ENCODE measurements around the gene CLEC18B.
"Not testable (repeated sequence)": the region's sequence is repeated elsewhere in the genome, so short reads cannot be mapped to it uniquely, and the experiment has no call there.

The CLEC18B gene

GRCh38 chr16:74455619-74456289 is 34.5 kb upstream of the CLEC18B start:
- no peak overlapping the region for H3K4me3 ChIP-seq (ENCODE audit: low read depth in 1 of 2, low read length in 2 of 2)
- no peaks in the 10 kb centered on the region for H3K9me3 ChIP-seq (ENCODE audit: control insufficient read depth in 1 of 2, low read length in 2 of 2)
- no peaks in the 10 kb centered on the region for H3K4me1 ChIP-seq (ENCODE audit: control insufficient read depth in 1 of 2, insufficient read depth in 2 of 2, low read length in 2 of 2)
- no peak overlapping the region for H3K27ac ChIP-seq (ENCODE audit: low read length)
- peaks cover 42 to 75% of the 10 kb centered on the region in 2 donors for H3K36me3 ChIP-seq (ENCODE audit: control insufficient read depth in 1 of 2, insufficient read depth in 2 of 2, low read length in 2 of 2)
- no peaks in the 10 kb centered on the region for H3K27me3 ChIP-seq (ENCODE audit: low read depth, low read length)

- Histone ChIP-seq H3K27me3 (ENCODE audit: low read depth, low read length) (no peaks in the 10 kb centered on the region), H3K27ac (ENCODE audit: low read length) (no peak overlapping the region), H3K9me3 (ENCODE audit: control insufficient read depth in 1 of 2, low read length in 2 of 2) (no peaks in the 10 kb centered on the region), H3K4me1 (ENCODE audit: control insufficient read depth in 1 of 2, insufficient read depth in 2 of 2, low read length in 2 of 2) (peaks cover 0 to 2% of the 10 kb centered on the region in 2 donors), H3K36me3 (ENCODE audit: control insufficient read depth in 1 of 2, insufficient read depth in 2 of 2, low read length in 2 of 2) (peaks cover 43 to 71% of the 10 kb centered on the region in 2 donors), H3K4me3 (ENCODE audit: low read depth in 1 of 2, low read length in 2 of 2) (no peak overlapping the region)
These were observed 33.9 kb upstream of the CLEC18B start for GRCh38 chr16:74455213-74455612.

- H3K27ac ChIP-seq (ENCODE audit: low read length) = no peak overlapping the region
- H3K36me3 ChIP-seq (ENCODE audit: control insufficient read depth in 1 of 2, insufficient read depth in 2 of 2, low read length in 2 of 2) = peaks cover 38 to 63% of the 10 kb centered on the region in 2 donors
- H3K4me1 ChIP-seq (ENCODE audit: control insufficient read depth in 1 of 2, insufficient read depth in 2 of 2, low read length in 2 of 2) = peaks cover 8 to 10% of the 10 kb centered on the region in 2 donors
- no peaks in the 10 kb centered on the region for H3K27me3 ChIP-seq (ENCODE audit: low read depth, low read length)
- no peak overlapping the region for H3K4me3 ChIP-seq (ENCODE audit: low read depth in 1 of 2, low read length in 2 of 2)
- H3K9me3 ChIP-seq (ENCODE audit: control insufficient read depth in 1 of 2, low read length in 2 of 2) = no peaks in the 10 kb centered on the region
These were observed 30.9 kb upstream of the CLEC18B start for GRCh38 chr16:74451951-74452758.

- no peak overlapping the region for H3K27ac ChIP-seq (ENCODE audit: low read length)
- H3K36me3 ChIP-seq (ENCODE audit: control insufficient read depth in 1 of 2, insufficient read depth in 2 of 2, low read length in 2 of 2) = peaks cover 34 to 53% of the 10 kb centered on the region in 2 donors
These were observed 29.9 kb upstream of the CLEC18B start for GRCh38 chr16:74450967-74451760.

GRCh38 chr16:74450236-74450635 is 29.0 kb upstream of the CLEC18B start:
- peaks cover 24 to 44% of the 10 kb centered on the region in 2 donors for H3K36me3 ChIP-seq (ENCODE audit: control insufficient read depth in 1 of 2, insufficient read depth in 2 of 2, low read length in 2 of 2)
- H3K4me3 ChIP-seq (ENCODE audit: low read depth in 1 of 2, low read length in 2 of 2) = no peak overlapping the region
- H3K9me3 ChIP-seq (ENCODE audit: control insufficient read depth in 1 of 2, low read length in 2 of 2) = no peaks in the 10 kb centered on the region
- H3K4me1 ChIP-seq (ENCODE audit: control insufficient read depth in 1 of 2, insufficient read depth in 2 of 2, low read length in 2 of 2) = peaks cover 8 to 10% of the 10 kb centered on the region in 2 donors
- no peaks in the 10 kb centered on the region for H3K27me3 ChIP-seq (ENCODE audit: low read depth, low read length)
- peak overlapping the region; percentile 79 for H3K27ac ChIP-seq (ENCODE audit: low read length)

More at GRCh38 chr16:74450967-74451760, 29.9 kb upstream of the CLEC18B start:
- Histone ChIP-seq H3K9me3 (ENCODE audit: control insufficient read depth in 1 of 2, low read length in 2 of 2) (no peaks in the 10 kb centered on the region), H3K4me3 (ENCODE audit: low read depth in 1 of 2, low read length in 2 of 2) (no peak overlapping the region), H3K4me1 (ENCODE audit: control insufficient read depth in 1 of 2, insufficient read depth in 2 of 2, low read length in 2 of 2) (peaks cover 8 to 10% of the 10 kb centered on the region in 2 donors), H3K27me3 (ENCODE audit: low read depth, low read length) (no peaks in the 10 kb centered on the region)

- no peak overlapping the region for H3K4me3 ChIP-seq (ENCODE audit: low read depth in 1 of 2, low read length in 2 of 2)
These were observed 28.2 kb upstream of the CLEC18B start for GRCh38 chr16:74449470-74449869.

GRCh38 chr16:74448990-74449389 is 27.7 kb upstream of the CLEC18B start:
- Histone ChIP-seq H3K36me3 (ENCODE audit: control insufficient read depth in 1 of 2, insufficient read depth in 2 of 2, low read length in 2 of 2) (peaks cover 19 to 38% of the 10 kb centered on the region in 2 donors), H3K9me3 (ENCODE audit: control insufficient read depth in 1 of 2, low read length in 2 of 2) (no peaks in the 10 kb centered on the region), H3K4me1 (ENCODE audit: control insufficient read depth in 1 of 2, insufficient read depth in 2 of 2, low read length in 2 of 2) (peaks cover 8 to 10% of the 10 kb centered on the region in 2 donors), H3K27ac (ENCODE audit: low read length) (peak overlapping the region; percentile 79), H3K4me3 (ENCODE audit: low read depth in 1 of 2, low read length in 2 of 2) (no peak overlapping the region), H3K27me3 (ENCODE audit: low read depth, low read length) (no peaks in the 10 kb centered on the region)

More at GRCh38 chr16:74449470-74449869, 28.2 kb upstream of the CLEC18B start:
- H3K36me3 ChIP-seq (ENCODE audit: control insufficient read depth in 1 of 2, insufficient read depth in 2 of 2, low read length in 2 of 2) = peaks cover 19 to 38% of the 10 kb centered on the region in 2 donors
- H3K27ac ChIP-seq (ENCODE audit: low read length) = peak overlapping the region; percentile 79
- H3K9me3 ChIP-seq (ENCODE audit: control insufficient read depth in 1 of 2, low read length in 2 of 2) = no peaks in the 10 kb centered on the region
- H3K27me3 ChIP-seq (ENCODE audit: low read depth, low read length) = no peaks in the 10 kb centered on the region
- peaks cover 8 to 10% of the 10 kb centered on the region in 2 donors for H3K4me1 ChIP-seq (ENCODE audit: control insufficient read depth in 1 of 2, insufficient read depth in 2 of 2, low read length in 2 of 2)

GRCh38 chr16:74447578-74447977 is 26.3 kb upstream of the CLEC18B start:
- H3K27ac ChIP-seq (ENCODE audit: low read length) = peak overlapping the region; percentile 3
- H3K9me3 ChIP-seq (ENCODE audit: control insufficient read depth in 1 of 2, low read length in 2 of 2) = no peaks in the 10 kb centered on the region
- H3K36me3 ChIP-seq (ENCODE audit: control insufficient read depth in 1 of 2, insufficient read depth in 2 of 2, low read length in 2 of 2) = peaks cover 19 to 29% of the 10 kb centered on the region in 2 donors

GRCh38 chr16:74446866-74447265 is 25.6 kb upstream of the CLEC18B start:
- peaks cover 19 to 21% of the 10 kb centered on the region in 2 donors for H3K36me3 ChIP-seq (ENCODE audit: control insufficient read depth in 1 of 2, insufficient read depth in 2 of 2, low read length in 2 of 2)
- H3K4me1 ChIP-seq (ENCODE audit: control insufficient read depth in 1 of 2, insufficient read depth in 2 of 2, low read length in 2 of 2) = peaks cover 8 to 10% of the 10 kb centered on the region in 2 donors
- H3K9me3 ChIP-seq (ENCODE audit: control insufficient read depth in 1 of 2, low read length in 2 of 2) = no peaks in the 10 kb centered on the region
- no peak overlapping the region for H3K27ac ChIP-seq (ENCODE audit: low read length)
- no peaks in the 10 kb centered on the region for H3K27me3 ChIP-seq (ENCODE audit: low read depth, low read length)
- no peak overlapping the region for H3K4me3 ChIP-seq (ENCODE audit: low read depth in 1 of 2, low read length in 2 of 2)

More at GRCh38 chr16:74447578-74447977, 26.3 kb upstream of the CLEC18B start:
- Histone ChIP-seq H3K4me3 (ENCODE audit: low read depth in 1 of 2, low read length in 2 of 2) (no peak overlapping the region), H3K27me3 (ENCODE audit: low read depth, low read length) (no peaks in the 10 kb centered on the region), H3K4me1 (ENCODE audit: control insufficient read depth in 1 of 2, insufficient read depth in 2 of 2, low read length in 2 of 2) (peaks cover 8 to 10% of the 10 kb centered on the region in 2 donors)

GRCh38 chr16:74443624-74444346 is 22.5 kb upstream of the CLEC18B start:
- not testable (repeated sequence) for H3K27ac ChIP-seq (ENCODE audit: low read length); H3K36me3 ChIP-seq (ENCODE audit: control insufficient read depth in 1 of 2, insufficient read depth in 2 of 2, low read length in 2 of 2); H3K27me3 ChIP-seq (ENCODE audit: low read depth, low read length); H3K4me3 ChIP-seq (ENCODE audit: low read depth in 1 of 2, low read length in 2 of 2); H3K4me1 ChIP-seq (ENCODE audit: control insufficient read depth in 1 of 2, insufficient read depth in 2 of 2, low read length in 2 of 2); H3K9me3 ChIP-seq (ENCODE audit: control insufficient read depth in 1 of 2, low read length in 2 of 2)
